ENCODE data around the gene ATAT1.

ATAT1 gene

GRCh38 chr6:30612687-30613248 lies 13.9 kb upstream of the ATAT1 start:
- no peak for DNase-seq (ENCODE audit: low read depth)
- no peak for TF ChIP-seq CTCF (IDR thresholded peaks at IDR 0.05; ENCODE audit: low read depth, low read length, missing control alignments)
- H3K4me3 ChIP-seq (ENCODE audit: low read depth, low read length) = no peak overlapping the region

- no peak for TF ChIP-seq CTCF (IDR thresholded peaks at IDR 0.05; ENCODE audit: low read depth, low read length, missing control alignments)
- DNase-seq (ENCODE audit: low read depth) = no peak
- no peak overlapping the region; the same call in 1 of the 2 replicates for H3K4me3 ChIP-seq (ENCODE audit: low read depth, low read length)
These were observed 13.2 kb upstream of the ATAT1 start for GRCh38 chr6:30613251-30614043.

- no peak for DNase-seq (ENCODE audit: low read depth)
- TF ChIP-seq CTCF (IDR thresholded peaks at IDR 0.05; ENCODE audit: low read depth, low read length, missing control alignments) = no peak
- H3K4me3 ChIP-seq (ENCODE audit: low read depth, low read length) = peak overlapping the region; percentile 81
These were observed 12.4 kb upstream of the ATAT1 start for GRCh38 chr6:30614044-30614842.

- TF ChIP-seq CTCF (IDR thresholded peaks at IDR 0.05; ENCODE audit: low read depth, low read length, missing control alignments) = no peak
- peak; percentile 96 for DNase-seq (ENCODE audit: low read depth)
- peak overlapping the region; percentile 81 for H3K4me3 ChIP-seq (ENCODE audit: low read depth, low read length)
These were observed 11.8 kb upstream of the ATAT1 start for GRCh38 chr6:30614843-30615218.

GRCh38 chr6:30615219-30615957 lies 11.3 kb upstream of the ATAT1 start:
- TF ChIP-seq CTCF (IDR thresholded peaks at IDR 0.05; ENCODE audit: low read depth, low read length, missing control alignments) = no peak
- no peak for DNase-seq (ENCODE audit: low read depth)
- peak overlapping the region; percentile 81 for H3K4me3 ChIP-seq (ENCODE audit: low read depth, low read length)

- TF ChIP-seq CTCF (IDR thresholded peaks at IDR 0.05; ENCODE audit: low read depth, low read length, missing control alignments) = no peak
- H3K4me3 ChIP-seq (ENCODE audit: low read depth, low read length) = peak overlapping the region; percentile 81
- DNase-seq (ENCODE audit: low read depth) = no peak
These were observed 10.5 kb upstream of the ATAT1 start for GRCh38 chr6:30615958-30616810.
